Fibroblast of lung (primary cell): ENCODE data around the gene KRTAP17-1. TPM values are rescaled to one million over a fixed set of nuclear protein-coding genes. Genes with fewer than 3 reads are reported as not detected.

Source experiments
- DNase-seq, 2 donors: peaks; one replicate each; pipeline versions ENCODE4 v3.0.0 to v3.0.0-alpha.2; 2010; ENCODE audit warnings: low read depth in 2 of 2
- H2AFZ ChIP-seq: 2 replicates; pipeline ENCODE4 v1.5.1; 2012; ENCODE audit warnings: low read length, control low read depth, inconsistent platforms
- H3K27ac ChIP-seq: 2 replicates; pipeline ENCODE4 v1.5.1; 2011; ENCODE audit warnings: low read length, control low read depth; ENCODE audit not compliant: insufficient read depth
- H3K27me3 ChIP-seq: 2 replicates; pipeline ENCODE4 v1.5.1; 2011; ENCODE audit warnings: mild to moderate bottlenecking, low read length; ENCODE audit not compliant: control insufficient read depth, insufficient read depth
- H3K36me3 ChIP-seq: 2 replicates; pipeline ENCODE4 v1.5.1; 2011; ENCODE audit warnings: low read length; ENCODE audit not compliant: control insufficient read depth, insufficient read depth
- H3K4me1 ChIP-seq: 2 replicates; pipeline ENCODE4 v1.5.1; 2011; ENCODE audit warnings: low read length; ENCODE audit not compliant: control insufficient read depth, insufficient read depth; ENCODE audit errors: extremely low read depth
- H3K4me2 ChIP-seq: 2 replicates; pipeline ENCODE4 v1.5.1; 2011; ENCODE audit warnings: low read length, control low read depth; ENCODE audit not compliant: insufficient read depth; ENCODE audit errors: extremely low read depth
- H3K4me3 ChIP-seq, 4 experiments: fragments of 200-600 bp in 1 of 4; sonication (generic) in 1 of 4; replicated peaks in 1 of 4; 2 replicates each; pipeline ENCODE4 v1.5.1; 2011 to 2016; ENCODE audit warnings: low read length in 4 of 4, low read depth in 3 of 4, mild to moderate bottlenecking in 3 of 4, control low read depth in 2 of 4, inconsistent platforms in 1 of 4, mixed read lengths in 1 of 4; ENCODE audit not compliant: insufficient read depth in 1 of 4; ENCODE audit errors: control extremely low read depth in 1 of 4
- H3K79me2 ChIP-seq: 2 replicates; pipeline ENCODE4 v1.5.1; 2012; ENCODE audit warnings: mild to moderate bottlenecking, low read length, inconsistent platforms; ENCODE audit not compliant: control insufficient read depth, insufficient read depth
- H3K9ac ChIP-seq: 2 replicates; pipeline ENCODE4 v1.5.1; 2011; ENCODE audit warnings: mild to moderate bottlenecking, low read length, control low read depth; ENCODE audit not compliant: insufficient read depth
- H3K9me3 ChIP-seq: 2 replicates; pipeline ENCODE4 v1.5.1; 2012; ENCODE audit warnings: low read depth, low read length; ENCODE audit not compliant: control insufficient read depth, insufficient read depth
- H4K20me1 ChIP-seq: 2 replicates; pipeline ENCODE4 v1.5.1; 2011; ENCODE audit warnings: low read length; ENCODE audit not compliant: control insufficient read depth, insufficient read depth; ENCODE audit errors: extremely low read depth
- EZH2 ChIP-seq: IDR thresholded peaks from 2 replicates; pipeline ENCODE4 v1.5.1; 2012; ENCODE audit warnings: low read length, control low read depth, mild to moderate bottlenecking; ENCODE audit errors: missing control alignments
- polyA plus RNA-seq, 2 donors: library from polyadenylated mRNA; depleted of rRNA in 1 of 2; stranded (reverse) in 1 of 2; unstranded in 1 of 2; fragments of >200 nt; gene quantifications; 2 replicates each; pipeline ENCODE4 v1.2.1, GENCODE V29; 2011 to 2012; ENCODE audit warnings: missing spikeins in 1 of 2
- total RNA-seq: library from RNA; depleted of rRNA; stranded (reverse); fragments of >200 nt; gene quantifications from 2 replicates; pipeline ENCODE4 v1.2.1, GENCODE V29; 2014
- TF ChIP-seq, protein P1 (sequence below), 2 donors: IDR thresholded peaks in 1 of 2; conservative IDR thresholded peaks in 1 of 2; 1 replicate in 1 of 2; 2 replicates in 1 of 2; pipeline ENCODE4 v1.5.1; 2011 to 2012; ENCODE audit warnings: low read length in 2 of 2, control low read depth in 1 of 2, inconsistent platforms in 1 of 2, low read depth in 1 of 2, mild to moderate bottlenecking in 1 of 2

The KRTAP17-1 gene
- total and polyA plus RNA-seq, 2 donors (not counting 1 experiment from before 2014, with no cell fraction given): not detected

DNA sequence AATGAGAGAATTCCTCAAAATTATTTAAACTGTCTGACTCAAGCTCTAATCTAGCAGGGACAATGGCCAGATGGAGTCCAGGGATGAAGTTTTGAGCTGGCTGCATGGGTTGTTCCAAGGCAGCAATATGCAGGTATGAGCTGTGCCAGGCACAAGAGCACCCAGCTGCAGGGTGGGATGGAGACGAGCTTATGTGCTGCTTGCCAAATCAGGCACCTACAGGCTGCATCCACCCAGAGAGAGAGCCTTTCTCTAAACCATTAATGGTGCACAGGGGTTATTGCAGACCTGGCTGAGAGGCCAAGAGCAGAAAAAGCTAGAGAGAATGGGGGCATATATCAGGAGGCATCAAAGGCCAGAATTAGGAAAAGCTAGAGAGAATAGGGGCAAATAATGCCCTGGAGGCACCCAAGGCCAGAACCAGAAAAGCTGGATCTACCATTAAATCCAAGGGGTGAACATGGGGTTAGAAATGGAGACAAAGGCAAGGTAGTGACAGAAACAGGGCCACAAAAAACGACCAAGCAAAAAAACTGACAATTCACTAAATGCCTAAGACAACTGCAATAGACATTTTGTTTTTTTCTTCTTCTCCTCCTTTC is 24.2 kb upstream of the KRTAP17-1 start:
- H3K9ac ChIP-seq: no peak overlapping the region
- H3K4me2 ChIP-seq: no peak overlapping the region
- H3K79me2 ChIP-seq: no peaks in the 10 kb centered on the region
- no peak for TF ChIP-seq EZH2
- TF ChIP-seq, protein P1, sequence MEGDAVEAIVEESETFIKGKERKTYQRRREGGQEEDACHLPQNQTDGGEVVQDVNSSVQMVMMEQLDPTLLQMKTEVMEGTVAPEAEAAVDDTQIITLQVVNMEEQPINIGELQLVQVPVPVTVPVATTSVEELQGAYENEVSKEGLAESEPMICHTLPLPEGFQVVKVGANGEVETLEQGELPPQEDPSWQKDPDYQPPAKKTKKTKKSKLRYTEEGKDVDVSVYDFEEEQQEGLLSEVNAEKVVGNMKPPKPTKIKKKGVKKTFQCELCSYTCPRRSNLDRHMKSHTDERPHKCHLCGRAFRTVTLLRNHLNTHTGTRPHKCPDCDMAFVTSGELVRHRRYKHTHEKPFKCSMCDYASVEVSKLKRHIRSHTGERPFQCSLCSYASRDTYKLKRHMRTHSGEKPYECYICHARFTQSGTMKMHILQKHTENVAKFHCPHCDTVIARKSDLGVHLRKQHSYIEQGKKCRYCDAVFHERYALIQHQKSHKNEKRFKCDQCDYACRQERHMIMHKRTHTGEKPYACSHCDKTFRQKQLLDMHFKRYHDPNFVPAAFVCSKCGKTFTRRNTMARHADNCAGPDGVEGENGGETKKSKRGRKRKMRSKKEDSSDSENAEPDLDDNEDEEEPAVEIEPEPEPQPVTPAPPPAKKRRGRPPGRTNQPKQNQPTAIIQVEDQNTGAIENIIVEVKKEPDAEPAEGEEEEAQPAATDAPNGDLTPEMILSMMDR (conservative IDR thresholded peaks at IDR 0.05 in 1 of 2, IDR thresholded peaks at IDR 0.05 in 1 of 2; ENCODE audit: low read depth in 1 of 2, low read length in 2 of 2): no peak
- H4K20me1 ChIP-seq: no peaks in the 10 kb centered on the region
- H3K4me1 ChIP-seq: no peaks in the 10 kb centered on the region
- no peak overlapping the region for H2AFZ ChIP-seq
- peaks cover 9% of the 10 kb centered on the region for H3K27me3 ChIP-seq
- no peak for DNase-seq
- H3K4me3 ChIP-seq: no peak overlapping the region
- H3K36me3 ChIP-seq: no peaks in the 10 kb centered on the region
- H3K9me3 ChIP-seq: no peaks in the 10 kb centered on the region
- no peak overlapping the region for H3K27ac ChIP-seq

GRCh38 chr17:41338961-41339485 is 23.5 kb upstream of the KRTAP17-1 start:
- Histone ChIP-seq H3K4me1 (no peaks in the 10 kb centered on the region), H3K9ac (no peak overlapping the region), H3K27me3 (peaks cover 9% of the 10 kb centered on the region), H3K79me2 (no peaks in the 10 kb centered on the region), H3K27ac (no peak overlapping the region), H2AFZ (no peak overlapping the region), H3K36me3 (no peaks in the 10 kb centered on the region), H3K4me2 (no peak overlapping the region), H4K20me1 (no peaks in the 10 kb centered on the region), H3K9me3 (no peaks in the 10 kb centered on the region), H3K4me3 (no peak overlapping the region)
- TF ChIP-seq EZH2: no peak
- TF ChIP-seq, protein P1 (conservative IDR thresholded peaks at IDR 0.05 in 1 of 2, IDR thresholded peaks at IDR 0.05 in 1 of 2; ENCODE audit: low read depth in 1 of 2, low read length in 2 of 2): no peak
- peak in 1 of 2 donors; percentile 7 for DNase-seq

GRCh38 chr17:41335747-41336146 is 20.2 kb upstream of the KRTAP17-1 start:
- Histone ChIP-seq H3K27me3 (peaks cover 5% of the 10 kb centered on the region), H3K4me1 (no peaks in the 10 kb centered on the region), H3K4me2 (no peak overlapping the region), H3K4me3 (no peak overlapping the region), H3K79me2 (no peaks in the 10 kb centered on the region), H3K9ac (no peak overlapping the region), H3K36me3 (no peaks in the 10 kb centered on the region), H4K20me1 (no peaks in the 10 kb centered on the region), H3K9me3 (no peaks in the 10 kb centered on the region), H2AFZ (no peak overlapping the region), H3K27ac (no peak overlapping the region)
- DNase-seq: no peak
- TF ChIP-seq EZH2: no peak
- TF ChIP-seq, protein P1 (conservative IDR thresholded peaks at IDR 0.05 in 1 of 2, IDR thresholded peaks at IDR 0.05 in 1 of 2; ENCODE audit: low read depth in 1 of 2, low read length in 2 of 2): no peak
